ENCODE measurements around the gene WNT9A.

Gene WNT9A

GRCh38 chr1:227954163-227954850 is 6.6 kb upstream of the WNT9A start:
- no peak for DNase-seq

GRCh38 chr1:227953022-227953412 is 5.3 kb upstream of the WNT9A start:
- DNase-seq, result no peak

DNA sequence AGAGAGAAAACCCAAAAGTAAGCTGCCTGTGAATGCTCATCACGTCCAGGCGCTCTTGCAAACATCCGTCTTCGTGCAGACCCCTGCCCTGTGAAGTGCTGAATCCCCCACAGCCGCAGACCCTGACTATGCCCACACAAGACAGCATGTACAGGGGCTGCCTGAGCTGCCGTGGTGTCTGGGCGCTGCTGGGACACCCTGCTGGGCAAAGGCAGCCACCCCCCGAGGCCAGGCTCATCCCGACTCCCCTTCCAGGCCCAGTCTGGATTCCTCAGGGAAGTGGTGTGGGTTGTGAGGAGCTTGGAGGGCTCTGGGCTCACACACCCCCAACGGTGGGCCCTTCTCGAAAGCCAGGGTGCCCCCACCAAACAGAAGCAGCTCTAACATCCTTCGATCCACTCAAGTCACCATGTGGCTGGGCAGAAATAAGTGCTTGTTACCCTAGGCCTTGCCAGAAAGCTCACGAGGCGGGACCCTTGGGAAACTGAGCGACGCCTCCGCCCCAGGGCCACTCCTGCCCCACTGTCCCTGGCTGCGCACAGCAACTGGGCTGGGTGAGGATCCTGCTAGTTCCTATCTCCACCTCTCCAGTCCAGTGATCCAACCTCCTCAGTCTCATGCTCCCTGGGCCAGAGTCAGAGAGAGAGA is 4.8 kb upstream of the WNT9A start:
- no peak for DNase-seq

- DNase-seq, result no peak
Measured at GRCh38 chr1:227951624-227952373, 4.1 kb upstream of the WNT9A start.

GRCh38 chr1:227950735-227951346 is 3.1 kb upstream of the WNT9A start:
- no peak for DNase-seq

DNA sequence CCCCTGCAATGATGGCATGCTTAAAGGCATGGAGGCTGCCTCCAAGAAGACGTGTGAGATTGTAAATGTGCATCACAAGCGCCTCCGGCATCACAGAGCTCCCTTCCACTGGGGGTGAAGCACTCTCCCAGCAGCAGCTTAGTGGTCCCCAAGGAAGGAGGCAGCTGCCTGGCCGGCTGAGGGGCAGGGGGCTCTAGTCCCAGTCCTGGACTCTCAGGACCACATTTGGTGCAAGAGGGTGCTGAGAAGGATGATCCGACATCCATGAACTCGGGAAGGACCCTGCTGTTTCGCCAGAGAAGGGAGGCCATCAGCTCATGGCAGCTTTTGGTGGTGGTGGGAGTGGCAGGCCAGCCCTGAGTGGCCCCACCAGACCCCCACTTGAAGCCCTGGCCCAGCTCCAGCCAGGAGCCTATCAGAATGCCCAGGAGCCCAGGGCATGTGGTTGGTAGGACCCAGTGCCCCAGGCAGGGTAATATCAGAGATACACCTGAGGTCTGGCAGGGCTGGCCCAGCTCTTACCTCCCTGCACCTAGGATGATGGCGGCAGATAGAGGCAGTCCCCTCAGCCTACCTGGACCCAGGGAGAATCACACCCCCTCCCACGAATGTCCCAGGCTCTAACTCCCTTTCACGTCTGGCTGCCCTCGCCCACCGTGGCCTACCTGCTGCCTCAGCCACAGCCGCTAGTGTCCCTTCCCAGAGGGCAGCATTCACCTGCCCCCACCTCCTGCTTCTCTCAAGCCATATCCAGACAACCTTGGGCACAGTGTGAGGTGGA is 2.4 kb upstream of the WNT9A start:
- no peak for DNase-seq

DNA sequence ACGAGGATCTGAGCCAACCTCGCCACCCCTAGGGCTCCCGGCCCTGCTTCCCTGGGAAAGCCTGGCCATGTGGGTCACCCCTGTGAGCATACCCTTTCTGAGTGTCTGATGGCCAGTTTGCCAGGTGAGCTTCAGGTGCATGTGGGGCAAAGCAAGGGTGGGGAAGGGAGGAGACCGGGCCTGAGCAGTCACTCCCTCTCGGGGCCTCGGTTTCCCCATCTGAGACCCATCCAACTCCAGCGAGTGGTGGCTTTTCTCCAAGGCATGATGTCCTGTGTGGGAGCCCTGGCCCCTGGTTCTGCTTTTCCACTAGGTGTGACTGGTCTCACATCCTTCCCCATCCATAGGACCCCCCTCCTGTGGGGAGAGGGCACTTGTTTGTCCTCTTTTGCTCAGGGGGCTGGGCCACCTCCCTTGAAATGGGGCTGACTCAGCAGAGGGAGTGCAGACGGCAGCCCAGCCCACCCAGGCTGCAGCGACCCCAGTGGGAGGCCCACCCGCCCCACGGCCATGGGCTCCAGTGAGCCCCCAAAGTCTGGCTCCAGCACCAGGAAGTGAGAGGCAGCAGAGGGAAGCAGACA is 1.7 kb upstream of the WNT9A start:
- no peak for DNase-seq

GRCh38 chr1:227948493-227949260 is 945 bp upstream of the WNT9A start:
- DNase-seq, result no peak

- DNase-seq, result no peak
Measured at GRCh38 chr1:227947386-227947675, 401 bp downstream of the WNT9A start.

DNA sequence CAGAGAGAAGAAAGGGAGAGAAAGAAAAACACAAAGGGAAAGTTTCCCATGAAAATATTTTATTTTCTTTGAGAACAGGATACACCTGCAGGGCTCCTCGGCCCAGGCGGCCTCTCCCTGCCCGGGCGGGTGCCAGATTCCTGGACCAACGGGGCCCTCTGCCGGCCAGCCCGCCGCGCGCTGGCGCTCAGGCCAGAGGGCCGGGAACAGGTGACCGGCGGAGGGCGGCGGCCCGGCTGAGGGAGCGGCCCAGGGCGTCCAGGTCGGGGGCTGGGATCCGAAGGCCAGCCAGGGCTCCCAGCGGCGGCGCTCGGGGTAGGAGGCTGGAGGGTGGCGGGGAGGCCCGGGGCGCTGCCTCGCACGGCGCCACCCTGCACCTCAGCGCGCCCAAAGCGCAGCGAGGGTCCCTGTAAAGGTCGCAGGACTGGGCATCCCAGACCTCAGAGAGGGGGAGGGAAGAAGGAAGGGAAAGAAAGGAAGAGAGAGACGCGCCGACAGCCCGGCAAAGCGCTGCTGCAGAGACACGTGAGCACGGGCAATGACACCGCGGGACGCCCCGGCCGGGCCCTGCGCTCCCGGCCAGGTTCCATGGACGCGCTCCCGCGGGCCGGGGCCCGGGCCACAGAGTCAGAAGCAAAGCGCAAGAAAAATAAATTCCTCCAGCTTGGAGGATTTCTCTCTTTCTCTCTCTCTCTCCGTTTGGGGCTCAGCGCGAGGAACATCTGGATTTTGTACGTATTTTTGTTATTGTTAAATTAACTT is 927 bp downstream of the WNT9A start:
- DNase-seq, result peak; percentile 34

DNA sequence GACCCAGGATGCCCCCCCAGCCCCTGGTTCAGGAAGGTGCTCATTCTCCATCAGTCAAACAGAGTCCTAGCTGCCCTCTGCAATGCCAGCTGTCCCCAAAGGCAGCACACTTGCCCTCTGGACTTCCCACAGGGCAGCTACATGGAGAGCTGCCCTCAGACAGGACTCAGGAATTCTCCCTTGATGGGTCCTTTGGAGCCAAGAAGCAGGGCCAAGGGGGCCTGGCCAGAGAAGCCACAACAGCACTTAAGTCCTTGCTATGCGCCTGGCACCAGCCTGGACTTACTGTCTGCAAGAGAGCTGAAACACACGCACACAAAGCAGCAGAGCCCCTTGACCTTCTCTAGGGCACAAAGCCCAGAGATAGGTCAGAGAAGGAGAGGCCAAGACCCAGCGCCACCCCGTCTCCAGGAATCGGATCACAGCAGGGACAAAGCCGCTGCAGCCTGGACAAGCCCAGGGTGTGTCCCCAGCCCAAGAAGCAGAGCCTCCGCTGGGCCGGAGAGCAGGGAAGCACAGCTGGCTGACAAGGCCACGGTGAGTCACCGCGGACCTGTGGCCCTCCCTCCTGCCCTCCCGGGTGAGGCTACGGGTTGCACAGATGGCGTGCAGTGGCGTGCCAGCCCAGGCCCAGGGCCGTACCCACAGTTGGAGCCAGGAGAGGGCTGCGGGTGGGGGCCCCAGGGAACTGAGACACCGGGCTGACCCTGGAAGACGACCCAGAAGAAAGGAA is 1.7 kb downstream of the WNT9A start:
- no peak for DNase-seq

DNA sequence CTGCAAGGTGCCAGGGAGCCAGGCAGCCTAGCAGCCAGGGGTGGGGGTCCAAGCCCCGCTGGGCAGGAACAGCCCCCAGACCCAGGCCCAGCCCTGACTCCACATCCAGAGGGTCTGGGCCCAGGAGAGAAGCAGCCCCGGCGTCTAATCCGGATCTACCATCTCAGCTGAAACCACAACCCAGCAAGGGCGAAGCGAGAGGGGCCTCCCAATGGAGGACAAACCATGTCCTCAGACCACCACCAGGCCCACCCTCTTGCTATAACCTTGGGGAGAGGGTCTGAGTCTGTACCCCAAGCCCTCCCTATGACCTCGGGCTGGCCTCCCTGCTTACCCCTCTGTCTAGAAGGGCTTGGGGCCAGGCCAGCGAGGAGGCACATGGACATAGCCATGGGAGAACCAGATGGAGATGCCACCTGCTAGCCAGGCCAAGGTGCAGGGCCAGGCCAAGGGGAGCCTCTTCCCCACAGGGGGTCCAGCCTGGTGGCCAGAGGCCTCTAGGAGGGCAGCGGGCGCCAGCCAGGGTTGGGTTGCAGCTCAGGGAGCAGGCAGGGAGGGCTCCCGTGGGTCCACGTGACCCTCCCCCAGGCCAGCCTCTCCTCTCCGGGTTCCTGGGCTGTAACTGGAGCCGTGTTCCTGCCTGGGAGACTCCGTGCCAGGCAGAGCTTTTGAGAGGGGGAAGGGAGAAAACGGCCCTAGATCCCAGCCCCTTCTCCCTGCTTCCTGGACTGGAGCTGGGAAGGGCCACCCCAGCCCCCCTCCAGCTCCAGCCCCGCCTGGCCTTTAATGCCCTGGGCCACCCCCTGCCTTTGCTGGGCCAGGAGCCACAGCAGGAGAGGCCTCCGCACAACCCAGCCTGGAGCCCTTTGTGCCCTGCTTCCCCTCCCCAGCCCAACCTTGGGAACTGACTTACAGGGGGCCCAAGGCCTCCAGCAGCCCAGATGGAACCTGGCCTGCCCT is 2.5 kb downstream of the WNT9A start:
- no peak for DNase-seq

DNA sequence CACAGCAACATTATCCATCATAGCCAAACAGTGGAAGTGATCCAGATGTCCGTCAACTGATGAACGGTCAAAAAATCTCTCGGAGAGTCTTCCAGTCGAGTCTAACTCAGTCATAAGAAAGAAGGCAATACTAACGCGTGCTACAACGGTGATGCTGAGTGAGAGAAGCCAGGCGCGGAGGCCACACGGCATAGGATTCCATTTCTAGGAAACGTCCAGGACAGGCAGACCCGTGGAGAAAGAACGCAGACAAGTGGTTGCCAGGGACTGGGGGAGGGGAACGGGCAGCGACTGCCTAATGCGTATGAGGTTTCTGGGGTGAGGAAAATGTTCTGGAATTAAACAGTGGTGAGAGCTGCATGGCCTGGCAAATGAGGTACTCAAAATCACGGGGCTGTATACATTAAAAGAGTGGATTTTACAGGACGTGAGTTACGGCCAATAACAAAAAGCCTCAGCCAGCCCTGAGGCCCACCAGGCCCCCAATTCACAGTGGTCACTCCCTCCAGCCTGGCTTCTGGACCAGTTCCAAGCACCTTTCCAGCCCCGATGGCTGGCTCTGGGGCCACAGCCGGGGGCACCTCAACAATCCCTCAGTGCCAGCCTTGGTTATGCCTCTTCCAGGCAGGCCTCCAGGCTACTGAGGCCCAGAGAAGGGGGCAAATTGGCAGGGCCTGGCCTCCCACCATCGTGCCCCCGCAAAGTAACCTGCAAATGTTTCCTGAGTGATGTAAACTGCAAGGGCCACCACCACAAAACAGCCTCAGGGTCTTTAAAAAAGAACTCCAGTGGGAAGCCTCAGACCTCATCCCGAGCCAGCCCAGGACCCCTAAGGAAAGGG is 3.4 kb downstream of the WNT9A start:
- no peak for DNase-seq

DNA sequence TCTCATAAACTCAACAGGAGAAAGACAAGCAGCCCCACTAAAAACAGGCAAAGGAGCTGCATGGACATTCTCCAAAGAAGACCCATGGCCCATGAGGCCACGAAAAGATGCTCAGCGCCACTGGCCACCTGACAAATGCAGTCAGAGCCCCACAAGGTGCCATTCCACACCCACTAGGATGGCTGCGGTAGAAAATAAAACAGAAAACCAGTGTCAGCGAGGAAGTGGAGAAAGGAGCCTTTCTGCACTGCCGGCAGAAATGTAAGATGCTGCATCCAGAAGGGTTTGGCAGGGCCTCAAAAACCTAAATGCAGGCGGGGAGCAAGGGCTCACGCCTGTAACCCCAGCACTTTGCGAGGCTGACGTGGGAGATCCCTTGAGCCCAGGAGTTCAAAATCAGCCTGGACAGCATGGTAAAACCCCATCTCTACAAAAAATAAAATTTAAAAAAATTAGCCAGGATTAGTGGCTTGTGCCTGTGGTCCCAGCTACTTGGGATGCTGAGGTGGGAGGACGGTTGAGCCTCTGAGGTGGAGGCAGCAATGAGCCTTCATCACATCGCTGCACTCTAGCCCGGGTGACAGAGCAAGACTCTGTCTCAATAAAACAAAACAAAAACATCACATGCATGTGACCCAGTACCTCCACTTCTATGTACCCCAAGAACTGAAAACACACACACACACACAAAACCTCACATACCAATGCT is 4.2 kb downstream of the WNT9A start:
- no peak for DNase-seq

- no peak for DNase-seq
Measured at GRCh38 chr1:227942716-227943261, 4.9 kb downstream of the WNT9A start.

- no peak for DNase-seq
Measured at GRCh38 chr1:227942021-227942715, 5.6 kb downstream of the WNT9A start.

Data from NCI-H1105 (cell line).